Activated naive CD8-positive, alpha-beta T cell (primary cell): ENCODE results near the gene POLA1.
"Not testable (repeated sequence)": the region's sequence is repeated elsewhere in the genome, so short reads cannot be mapped to it uniquely, and the experiment has no call there.

Experiments used
- H3K27ac Mint-ChIP-seq: one replicate; pipeline ENCODE4 v1.8.0; 2021; ENCODE audit warnings: mixed read lengths
- H3K27me3 Mint-ChIP-seq: one replicate; pipeline ENCODE4 v1.8.0; 2021; ENCODE audit warnings: mixed read lengths
- H3K36me3 Mint-ChIP-seq: one replicate; pipeline ENCODE4 v1.8.0; 2021; ENCODE audit warnings: mixed read lengths
- H3K4me1 Mint-ChIP-seq: one replicate; pipeline ENCODE4 v1.8.0; 2021; ENCODE audit warnings: low read depth, mixed read lengths
- H3K4me3 Mint-ChIP-seq: one replicate; pipeline ENCODE4 v1.8.0; 2021; ENCODE audit warnings: mild to moderate bottlenecking, mixed read lengths
- H3K9me3 Mint-ChIP-seq: one replicate; pipeline ENCODE4 v1.8.0; 2021; ENCODE audit warnings: low read depth, mixed read lengths

Gene POLA1

DNA sequence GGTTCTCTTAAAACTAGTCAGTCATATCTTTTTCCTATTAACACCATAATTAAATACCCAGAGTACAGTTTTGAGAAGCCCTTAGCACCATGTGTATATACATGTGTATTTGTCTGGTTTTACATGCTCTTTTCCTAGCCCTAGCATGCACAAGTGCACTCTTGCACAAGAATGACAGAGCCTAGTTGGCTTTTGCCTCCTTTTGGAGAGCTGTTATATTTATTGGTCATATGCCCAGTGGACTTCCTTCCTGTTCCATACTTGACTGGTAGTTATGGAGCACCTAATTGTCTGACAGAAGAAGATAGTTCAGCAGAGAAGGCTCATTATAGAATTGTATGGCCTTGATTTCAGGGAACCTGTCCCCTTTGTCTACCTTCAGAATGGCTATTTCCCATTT lies 166.4 kb downstream of the POLA1 start:
- Mint-ChIP-seq H3K9me3 (no peaks in the 10 kb centered on the region), H3K4me1 (no peaks in the 10 kb centered on the region), H3K36me3 (peaks cover 13% of the 10 kb centered on the region), H3K27me3 (no peaks in the 10 kb centered on the region), H3K27ac (no peak overlapping the region), H3K4me3 (no peak overlapping the region)

DNA sequence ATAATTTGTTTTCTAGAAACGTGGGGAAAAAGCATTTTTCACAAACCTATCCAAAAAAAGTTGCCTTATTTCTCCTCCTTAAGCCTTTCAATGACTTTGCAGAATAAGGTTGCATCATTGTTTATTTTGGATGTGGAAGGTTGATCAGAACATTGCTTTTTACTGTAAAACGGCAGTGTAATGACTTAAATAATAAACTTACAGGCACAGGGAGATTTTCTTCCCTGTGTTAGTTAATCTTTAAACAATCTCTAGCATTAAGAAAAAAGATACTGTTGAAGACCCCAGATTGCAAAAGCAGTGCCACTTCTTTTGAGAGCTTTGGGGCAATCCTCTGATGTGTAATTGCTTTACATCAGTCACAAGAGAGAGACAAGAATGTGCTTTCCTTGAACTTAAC lies 168.6 kb downstream of the POLA1 start:
- Mint-ChIP-seq H3K27ac (no peak overlapping the region), H3K36me3 (peaks cover 9% of the 10 kb centered on the region), H3K4me1 (no peaks in the 10 kb centered on the region), H3K4me3 (no peak overlapping the region), H3K9me3 (no peaks in the 10 kb centered on the region), H3K27me3 (no peaks in the 10 kb centered on the region)

DNA sequence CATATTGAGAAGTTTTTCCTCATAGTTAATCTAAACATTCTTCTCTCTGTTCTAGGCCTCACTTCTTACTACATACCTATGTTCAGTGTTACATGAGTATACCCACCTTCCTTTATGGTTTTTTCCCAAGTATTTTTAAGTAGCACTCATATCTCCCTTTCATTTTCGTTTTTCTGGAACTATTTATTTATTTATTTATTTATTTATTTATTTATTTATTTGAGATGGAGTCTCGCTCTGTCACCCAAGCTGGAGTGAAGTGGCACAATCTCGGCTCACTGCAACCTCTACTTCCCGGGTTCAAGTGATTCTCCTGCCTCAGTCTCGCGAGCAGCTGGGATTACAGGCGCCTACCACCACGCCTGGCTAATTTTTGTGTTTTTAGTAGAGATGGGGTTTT lies 170.1 kb downstream of the POLA1 start:
- not testable (repeated sequence) for H3K9me3 Mint-ChIP-seq, H3K27me3 Mint-ChIP-seq, H3K4me3 Mint-ChIP-seq, H3K4me1 Mint-ChIP-seq, H3K27ac Mint-ChIP-seq
- H3K36me3 Mint-ChIP-seq = peaks cover 15% of the 10 kb centered on the region

DNA sequence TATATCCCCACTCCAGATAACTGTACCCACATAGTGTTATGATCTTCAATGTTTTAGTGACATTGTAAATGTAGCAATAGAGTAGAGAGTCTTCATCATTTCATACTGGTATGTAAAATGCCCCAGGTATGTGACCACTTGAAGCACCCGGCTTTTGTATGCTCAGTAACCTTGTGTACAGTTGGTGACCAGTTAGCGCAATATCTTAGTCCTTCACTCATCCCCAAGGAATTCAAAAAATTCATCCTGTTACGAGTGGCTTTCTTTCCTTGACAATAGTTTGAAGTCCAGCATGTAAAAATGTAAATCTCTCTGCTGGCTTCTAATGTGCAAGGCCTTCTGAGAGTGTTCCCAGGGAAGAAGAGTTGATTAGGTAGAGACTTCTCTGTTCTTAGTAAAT lies 176.4 kb downstream of the POLA1 start:
- no peaks in the 10 kb centered on the region for H3K9me3 Mint-ChIP-seq
- no peaks in the 10 kb centered on the region for H3K4me1 Mint-ChIP-seq
- no peak overlapping the region for H3K4me3 Mint-ChIP-seq
- peaks cover 8% of the 10 kb centered on the region for H3K36me3 Mint-ChIP-seq
- H3K27ac Mint-ChIP-seq = no peak overlapping the region
- H3K27me3 Mint-ChIP-seq = no peaks in the 10 kb centered on the region

DNA sequence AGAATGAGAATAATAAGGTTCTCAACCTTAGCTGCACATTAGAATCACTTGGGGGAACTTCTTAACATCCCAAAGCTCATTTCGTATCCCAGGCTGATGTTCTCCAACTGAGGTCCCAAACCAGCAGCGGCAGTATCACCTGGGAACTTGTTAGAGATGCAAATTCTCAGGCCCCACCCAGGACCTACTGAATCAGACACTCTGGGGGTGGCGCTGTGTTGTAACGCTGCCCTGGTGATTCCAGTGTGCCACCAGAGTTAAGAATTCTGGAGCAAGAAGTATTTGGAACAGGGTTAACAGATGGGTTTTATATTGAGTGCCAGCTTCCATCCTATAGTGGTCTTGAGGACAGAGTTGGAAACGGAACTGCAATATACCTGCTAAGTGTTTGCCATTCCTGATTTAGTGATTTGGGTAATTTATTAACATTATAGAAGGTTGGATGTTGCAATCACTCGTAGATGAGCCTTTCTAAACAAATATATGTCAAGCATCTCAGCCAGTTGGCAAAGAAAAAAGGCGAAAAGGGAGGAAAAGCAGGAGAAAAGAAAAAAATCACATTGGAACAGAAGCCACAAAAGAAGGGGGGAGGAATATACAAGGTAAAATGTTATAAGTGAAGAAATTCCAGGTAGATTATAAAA lies 181.0 kb downstream of the POLA1 start:
- Mint-ChIP-seq H3K36me3 (peaks cover 4% of the 10 kb centered on the region), H3K27ac (no peak overlapping the region), H3K27me3 (no peaks in the 10 kb centered on the region), H3K9me3 (no peaks in the 10 kb centered on the region), H3K4me3 (no peak overlapping the region), H3K4me1 (no peaks in the 10 kb centered on the region)

DNA sequence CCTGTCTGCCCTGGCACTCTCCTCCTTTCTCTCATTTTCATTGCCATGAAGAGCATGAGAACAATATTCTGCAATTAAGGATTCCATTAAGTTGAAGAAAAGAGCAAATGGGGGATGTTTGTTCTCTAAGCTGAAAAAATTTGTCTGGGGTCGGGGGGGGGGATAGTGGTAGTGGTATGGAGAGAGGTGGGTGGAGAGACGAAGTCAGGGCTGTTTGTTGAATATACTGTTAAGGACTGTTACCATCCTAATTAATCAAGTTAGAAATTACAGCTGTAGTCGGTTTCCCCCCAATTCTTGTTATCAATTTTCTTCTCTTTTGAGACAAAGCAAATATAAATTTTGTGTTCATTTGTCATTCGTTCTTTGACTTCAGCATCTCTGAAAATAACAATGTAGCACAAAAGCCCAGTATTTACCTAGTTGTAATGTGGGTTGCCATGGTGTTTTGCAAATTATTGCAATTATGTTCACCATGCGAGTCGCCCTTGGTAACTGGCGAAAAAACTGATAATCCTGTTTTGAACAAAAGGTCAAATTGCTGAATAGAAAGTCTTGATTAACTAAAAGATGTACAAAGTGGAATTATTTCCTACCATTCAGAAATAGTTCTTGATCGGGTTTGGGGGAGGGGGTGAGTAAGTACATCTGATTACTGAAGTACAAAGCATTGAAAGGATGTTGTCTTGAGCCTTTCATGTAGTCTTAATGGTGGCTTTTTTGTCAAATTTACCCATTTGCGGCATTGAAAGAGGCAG lies 183.0 kb downstream of the POLA1 start:
- H3K4me3 Mint-ChIP-seq = no peak overlapping the region
- no peaks in the 10 kb centered on the region for H3K4me1 Mint-ChIP-seq
- H3K27me3 Mint-ChIP-seq = no peaks in the 10 kb centered on the region
- no peaks in the 10 kb centered on the region for H3K9me3 Mint-ChIP-seq
- no peak overlapping the region for H3K27ac Mint-ChIP-seq
- peaks cover 7% of the 10 kb centered on the region for H3K36me3 Mint-ChIP-seq

DNA sequence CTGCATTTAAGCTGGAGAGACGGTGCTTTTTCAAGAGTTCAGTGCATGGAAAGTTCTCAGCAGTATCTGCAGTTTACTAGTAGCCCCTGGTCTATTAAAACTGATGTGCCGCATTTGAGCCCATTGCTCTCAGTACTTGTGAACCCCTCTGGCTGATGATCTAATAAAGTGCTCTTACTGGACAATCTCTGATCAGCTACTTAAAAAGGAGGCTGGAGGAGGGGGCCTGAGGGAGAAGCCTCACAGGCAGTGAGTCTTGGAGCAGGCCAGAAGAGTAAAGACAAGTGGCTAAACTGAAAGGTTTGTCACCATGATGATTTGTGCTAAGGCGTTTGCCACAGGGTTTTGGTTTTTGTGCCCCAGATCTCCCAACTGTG lies 183.6 kb downstream of the POLA1 start:
- H3K27ac Mint-ChIP-seq = no peak overlapping the region
- no peaks in the 10 kb centered on the region for H3K4me1 Mint-ChIP-seq
- no peaks in the 10 kb centered on the region for H3K27me3 Mint-ChIP-seq
- no peak overlapping the region for H3K4me3 Mint-ChIP-seq
- no peaks in the 10 kb centered on the region for H3K9me3 Mint-ChIP-seq
- H3K36me3 Mint-ChIP-seq = peaks cover 9% of the 10 kb centered on the region

DNA sequence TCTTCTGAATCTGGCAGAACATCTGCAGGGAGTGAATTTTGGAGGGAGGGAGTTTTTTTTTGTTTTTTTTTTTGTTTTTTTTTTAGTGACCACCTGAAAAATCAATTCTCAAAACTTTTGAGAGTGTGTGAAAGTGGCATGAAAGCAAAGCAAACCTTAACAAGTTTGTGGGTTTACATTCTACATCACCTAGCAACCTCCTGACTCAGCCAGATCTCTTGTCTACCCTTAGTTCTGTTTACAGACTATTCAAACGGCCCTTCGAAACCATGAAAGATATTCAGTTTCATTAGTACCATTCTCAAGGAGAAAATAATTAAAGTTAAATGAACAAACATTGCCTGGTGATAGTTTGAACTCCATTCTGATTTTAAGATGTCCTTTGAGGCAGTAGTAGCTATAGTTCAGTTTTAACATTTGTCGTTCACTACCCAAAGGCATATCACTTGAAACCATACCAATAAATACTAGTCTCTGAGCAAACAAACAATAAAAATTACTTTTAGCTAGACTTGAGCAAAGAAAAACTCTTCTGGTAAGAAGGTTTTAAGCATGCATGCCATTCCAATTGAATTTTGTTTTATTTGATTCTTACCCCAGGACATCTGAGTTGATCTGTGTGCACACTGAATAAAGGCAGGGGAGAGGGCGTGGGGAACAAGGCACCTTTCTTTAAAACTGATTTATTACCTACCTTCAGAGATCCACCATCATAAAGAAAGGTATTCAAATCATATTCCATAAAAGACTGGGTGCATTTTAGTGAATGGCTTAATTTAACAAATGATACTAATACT lies 184.3 kb downstream of the POLA1 start:
- no peak overlapping the region for H3K27ac Mint-ChIP-seq
- H3K27me3 Mint-ChIP-seq = no peaks in the 10 kb centered on the region
- H3K4me3 Mint-ChIP-seq = no peak overlapping the region
- H3K36me3 Mint-ChIP-seq = peaks cover 9% of the 10 kb centered on the region
- H3K9me3 Mint-ChIP-seq = no peaks in the 10 kb centered on the region
- no peaks in the 10 kb centered on the region for H3K4me1 Mint-ChIP-seq

DNA sequence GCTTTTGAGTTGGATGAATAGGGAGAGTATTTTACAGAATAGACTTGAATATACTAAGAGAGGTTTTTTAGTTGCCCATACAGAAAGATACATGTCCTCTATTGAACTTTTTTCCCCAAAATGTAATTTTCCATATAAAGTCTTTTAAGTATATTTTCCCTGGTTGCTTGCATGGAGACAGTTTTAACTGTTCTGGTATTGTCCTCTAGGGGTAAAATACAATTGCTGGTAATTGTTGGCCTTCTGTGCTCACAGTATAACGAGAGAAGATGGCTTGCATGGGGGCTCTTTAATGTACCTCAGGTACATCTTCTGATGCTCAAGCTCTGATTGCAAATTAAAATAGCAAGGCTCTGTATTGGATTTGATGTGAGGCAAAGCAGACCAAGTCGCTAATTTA lies 186.0 kb downstream of the POLA1 start:
- no peaks in the 10 kb centered on the region for H3K4me1 Mint-ChIP-seq
- no peak overlapping the region for H3K4me3 Mint-ChIP-seq
- peaks cover 9% of the 10 kb centered on the region for H3K36me3 Mint-ChIP-seq
- no peaks in the 10 kb centered on the region for H3K27me3 Mint-ChIP-seq
- no peak overlapping the region for H3K27ac Mint-ChIP-seq
- H3K9me3 Mint-ChIP-seq = no peaks in the 10 kb centered on the region

DNA sequence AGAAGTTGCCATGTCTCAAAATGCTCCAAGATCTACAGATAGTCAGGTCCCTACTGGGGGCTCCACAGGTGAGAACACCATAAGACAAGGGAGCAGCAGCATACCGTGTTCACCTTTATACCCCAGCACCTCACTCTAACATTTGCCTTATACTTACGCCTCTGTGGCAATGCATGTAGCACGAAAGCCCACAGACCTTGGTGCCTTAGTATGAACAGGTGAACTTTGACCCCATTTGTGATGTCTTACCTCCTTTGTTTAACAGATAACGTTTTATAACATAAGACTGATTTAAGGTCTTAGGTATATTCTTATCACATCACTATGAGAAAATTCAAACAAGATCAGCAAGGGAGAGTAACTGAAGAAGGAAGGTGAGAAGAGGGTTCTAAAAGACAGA lies 193.2 kb downstream of the POLA1 start:
- Mint-ChIP-seq H3K9me3 (no peaks in the 10 kb centered on the region), H3K27me3 (no peaks in the 10 kb centered on the region), H3K4me1 (no peaks in the 10 kb centered on the region), H3K27ac (no peak overlapping the region), H3K36me3 (peaks cover 11% of the 10 kb centered on the region), H3K4me3 (no peak overlapping the region)

DNA sequence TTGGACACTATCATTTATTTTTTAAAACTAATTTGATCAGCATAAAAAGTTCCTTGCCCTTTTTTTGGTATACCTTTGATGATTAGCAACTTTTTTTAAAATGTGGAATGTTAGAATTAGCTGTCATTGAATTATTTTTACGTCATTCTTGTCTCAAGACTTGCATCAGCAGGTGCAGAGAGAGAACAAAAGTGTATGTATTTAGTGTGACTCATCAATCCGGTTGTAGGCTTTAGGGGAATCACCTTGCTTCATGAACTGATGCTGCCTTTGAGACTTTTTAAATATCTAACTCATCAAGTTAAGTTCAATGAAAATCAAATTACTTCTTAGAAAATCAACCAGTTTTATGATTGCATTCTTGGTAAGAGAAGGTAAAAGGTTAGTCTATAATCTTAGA lies 197.0 kb downstream of the POLA1 start:
- Mint-ChIP-seq H3K4me1 (no peaks in the 10 kb centered on the region), H3K9me3 (no peaks in the 10 kb centered on the region), H3K27me3 (no peaks in the 10 kb centered on the region), H3K27ac (no peak overlapping the region), H3K4me3 (no peak overlapping the region), H3K36me3 (peaks cover 16% of the 10 kb centered on the region)

DNA sequence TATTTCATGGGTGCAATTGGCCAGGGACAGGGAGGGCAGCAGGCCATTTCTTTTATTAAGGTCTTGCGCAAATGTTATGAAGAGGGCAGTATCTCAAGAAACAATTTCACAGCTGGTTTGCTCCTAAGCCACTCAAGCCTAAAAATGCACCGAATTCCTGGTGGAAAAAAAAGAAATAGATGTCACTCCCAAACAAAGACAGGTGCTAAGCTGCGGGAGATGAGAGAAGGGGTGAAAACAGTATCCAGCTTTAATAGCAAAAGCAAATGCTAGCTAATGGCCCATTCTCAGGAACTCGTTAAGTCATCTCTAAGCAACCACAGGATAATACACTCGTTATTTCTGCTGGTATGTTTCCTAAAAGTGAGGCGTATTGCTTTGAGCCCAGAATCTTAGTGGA lies 205.7 kb downstream of the POLA1 start:
- Mint-ChIP-seq H3K36me3 (peaks cover 22% of the 10 kb centered on the region), H3K9me3 (no peaks in the 10 kb centered on the region), H3K27me3 (no peaks in the 10 kb centered on the region), H3K4me3 (no peak overlapping the region), H3K27ac (no peak overlapping the region), H3K4me1 (no peaks in the 10 kb centered on the region)

DNA sequence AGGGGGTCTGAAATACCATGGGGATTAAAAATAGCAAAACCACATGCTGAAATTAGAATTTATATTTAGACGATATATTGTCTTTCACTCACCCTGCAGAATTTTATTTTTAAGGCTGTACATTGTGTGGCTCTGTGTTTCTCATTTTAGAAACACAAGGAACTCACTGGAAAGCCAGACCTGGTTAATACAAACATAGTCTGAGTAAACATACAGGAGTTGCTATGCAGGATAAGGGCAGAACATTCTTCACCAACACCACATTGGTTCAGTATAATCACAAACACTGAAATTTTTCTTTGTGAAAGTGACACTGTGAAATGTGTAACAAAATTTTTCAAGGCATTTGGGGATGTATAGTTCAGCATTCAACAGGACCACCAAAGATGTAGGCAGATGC lies 206.5 kb downstream of the POLA1 start:
- H3K27ac Mint-ChIP-seq = no peak overlapping the region
- H3K27me3 Mint-ChIP-seq = no peaks in the 10 kb centered on the region
- no peaks in the 10 kb centered on the region for H3K9me3 Mint-ChIP-seq
- H3K4me1 Mint-ChIP-seq = no peaks in the 10 kb centered on the region
- H3K4me3 Mint-ChIP-seq = no peak overlapping the region
- H3K36me3 Mint-ChIP-seq = peaks cover 21% of the 10 kb centered on the region

DNA sequence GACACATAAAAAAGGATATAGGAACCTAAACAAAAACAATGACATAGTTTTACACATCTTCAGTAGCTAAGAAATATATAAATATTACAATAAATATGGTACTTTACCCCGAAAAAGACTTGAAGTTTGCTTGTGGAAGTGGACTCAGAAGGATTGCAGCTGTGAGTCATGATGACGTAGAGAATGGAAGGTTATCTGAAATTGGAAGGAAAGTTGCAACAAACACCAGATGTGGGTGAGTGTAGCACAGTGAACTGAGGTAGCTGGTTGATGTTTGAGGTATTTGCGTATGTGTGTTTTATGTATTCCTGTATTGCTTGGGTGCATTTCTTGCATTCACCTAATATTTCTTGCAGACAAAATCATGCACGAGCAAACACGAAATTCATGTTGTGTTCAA lies 209.1 kb downstream of the POLA1 start:
- H3K4me3 Mint-ChIP-seq = no peak overlapping the region
- no peaks in the 10 kb centered on the region for H3K4me1 Mint-ChIP-seq
- H3K9me3 Mint-ChIP-seq = no peaks in the 10 kb centered on the region
- peaks cover 13% of the 10 kb centered on the region for H3K36me3 Mint-ChIP-seq
- no peak overlapping the region for H3K27ac Mint-ChIP-seq
- H3K27me3 Mint-ChIP-seq = no peaks in the 10 kb centered on the region

DNA sequence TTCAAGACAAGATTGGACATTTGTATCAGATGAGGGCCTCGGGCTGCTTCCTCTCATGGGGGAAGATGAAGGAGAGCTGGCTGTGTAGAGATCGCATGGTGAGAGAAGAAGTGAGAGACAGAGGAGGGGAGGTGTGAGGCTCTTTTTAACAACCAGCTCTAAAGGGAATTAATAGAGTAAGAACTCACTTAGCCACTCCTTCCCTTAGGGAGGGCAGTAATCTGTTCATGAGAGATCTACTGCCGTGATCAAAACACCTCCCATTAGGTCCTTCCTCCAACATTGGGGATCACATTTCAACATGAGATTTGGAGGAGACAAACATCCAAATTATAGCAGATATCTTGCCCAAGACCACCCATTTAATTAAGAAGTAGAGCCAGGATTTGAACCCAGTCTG lies 225.0 kb downstream of the POLA1 start:
- H3K27me3 Mint-ChIP-seq = no peaks in the 10 kb centered on the region
- H3K27ac Mint-ChIP-seq = no peak overlapping the region
- no peaks in the 10 kb centered on the region for H3K4me1 Mint-ChIP-seq
- H3K9me3 Mint-ChIP-seq = no peaks in the 10 kb centered on the region
- H3K4me3 Mint-ChIP-seq = no peak overlapping the region
- peaks cover 4% of the 10 kb centered on the region for H3K36me3 Mint-ChIP-seq
